ENCODE data around the gene KCNAB1.

Gene KCNAB1

GRCh38 chr3:156532730-156533129 lies 412.4 kb downstream of the KCNAB1 start:
- no peak for TF ChIP-seq CTCF (IDR thresholded peaks at IDR 0.05; ENCODE audit: borderline replicate concordance, insufficient read depth, low read depth, low read length)
- no peak overlapping the region for H3K4me3 ChIP-seq (ENCODE audit: low read depth, low read length)

GRCh38 chr3:156533205-156533604 lies 412.8 kb downstream of the KCNAB1 start:
- H3K4me3 ChIP-seq (ENCODE audit: low read depth, low read length): no peak overlapping the region
- no peak for TF ChIP-seq CTCF (IDR thresholded peaks at IDR 0.05; ENCODE audit: borderline replicate concordance, insufficient read depth, low read depth, low read length)

- no peak for TF ChIP-seq CTCF (IDR thresholded peaks at IDR 0.05; ENCODE audit: borderline replicate concordance, insufficient read depth, low read depth, low read length)
These were observed 414.8 kb downstream of the KCNAB1 start for GRCh38 chr3:156535162-156535627.

DNA sequence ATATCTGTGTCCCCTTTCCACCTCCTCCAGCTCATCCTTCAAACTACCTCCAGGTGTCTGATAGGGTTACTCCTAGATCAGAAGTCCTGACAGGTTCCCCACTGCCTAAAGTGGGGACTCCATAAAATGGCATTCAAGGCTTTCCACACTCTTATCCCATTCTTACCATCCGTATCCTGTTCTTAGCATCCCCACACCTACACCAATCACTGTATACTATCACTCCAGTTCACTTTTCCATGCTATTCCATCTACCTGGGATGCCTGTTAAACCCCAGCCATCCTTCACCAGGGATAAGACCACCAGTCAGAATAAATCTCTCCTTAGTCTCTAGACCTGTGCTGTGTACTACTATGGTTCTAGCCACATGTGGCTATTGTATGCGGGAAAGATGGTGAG lies 415.4 kb downstream of the KCNAB1 start:
- no peak for TF ChIP-seq CTCF (IDR thresholded peaks at IDR 0.05; ENCODE audit: borderline replicate concordance, insufficient read depth, low read depth, low read length)
- H3K4me3 ChIP-seq (ENCODE audit: low read depth, low read length): no peak overlapping the region

More at GRCh38 chr3:156535162-156535627, 414.8 kb downstream of the KCNAB1 start:
- no peak overlapping the region for H3K4me3 ChIP-seq (ENCODE audit: low read depth, low read length)

DNA sequence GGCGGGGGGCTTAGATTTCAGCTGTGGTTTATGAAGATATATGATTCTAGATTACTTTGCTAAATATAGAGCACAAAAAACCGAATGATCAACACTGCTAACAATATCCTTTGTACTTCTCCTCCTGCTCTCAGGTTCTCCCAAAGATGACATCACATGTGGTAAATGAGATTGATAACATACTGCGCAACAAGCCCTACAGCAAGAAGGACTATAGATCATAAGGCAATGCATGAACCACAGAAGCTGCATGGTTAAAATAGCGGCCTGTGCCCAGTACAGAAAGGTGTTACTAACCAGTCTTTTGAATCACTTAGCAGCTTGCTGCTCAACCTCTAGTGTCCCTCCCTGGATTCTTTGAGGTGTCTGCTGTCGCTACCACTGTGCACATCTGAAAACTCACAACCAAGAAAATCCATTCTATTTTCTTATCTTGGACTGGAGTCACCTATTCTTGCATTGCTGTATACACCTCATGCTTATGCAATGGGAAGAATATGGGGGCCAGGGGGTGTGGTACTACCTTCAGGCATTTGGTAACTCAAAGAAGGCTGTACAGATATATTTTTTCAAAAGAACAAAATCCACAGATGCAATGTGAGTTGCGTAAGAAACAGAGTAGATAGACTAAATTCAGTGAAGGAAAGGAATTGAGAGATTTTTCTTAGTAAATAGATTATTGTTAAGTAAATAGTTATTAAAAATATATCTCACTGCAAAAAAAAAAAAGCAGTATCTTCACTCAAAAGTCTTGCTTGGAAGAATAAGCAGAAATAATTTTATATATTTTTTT lies 416.3 kb downstream of the KCNAB1 start:
- no peak for TF ChIP-seq CTCF (IDR thresholded peaks at IDR 0.05; ENCODE audit: borderline replicate concordance, insufficient read depth, low read depth, low read length)

GRCh38 chr3:156539051-156539450 lies 418.7 kb downstream of the KCNAB1 start:
- H3K4me3 ChIP-seq (ENCODE audit: low read depth, low read length): no peak overlapping the region
- no peak for TF ChIP-seq CTCF (IDR thresholded peaks at IDR 0.05; ENCODE audit: borderline replicate concordance, insufficient read depth, low read depth, low read length)

More for the DNA sequence above, 416.3 kb downstream of the KCNAB1 start:
- H3K4me3 ChIP-seq (ENCODE audit: low read depth, low read length): no peak overlapping the region

GRCh38 chr3:156539802-156540201 lies 419.4 kb downstream of the KCNAB1 start:
- TF ChIP-seq CTCF (IDR thresholded peaks at IDR 0.05; ENCODE audit: borderline replicate concordance, insufficient read depth, low read depth, low read length): no peak
- no peak overlapping the region for H3K4me3 ChIP-seq (ENCODE audit: low read depth, low read length)

All from GM12875 (cell line).